ENCODE measurements around the gene BLMH. TPM values are rescaled to one million over a fixed set of nuclear protein-coding genes. Genes with fewer than 3 reads are reported as not detected.

Gene BLMH
- total and polyA plus RNA-seq, 2 experiments from 2014 or later, result 36.4 to 58.7 TPM

DNA sequence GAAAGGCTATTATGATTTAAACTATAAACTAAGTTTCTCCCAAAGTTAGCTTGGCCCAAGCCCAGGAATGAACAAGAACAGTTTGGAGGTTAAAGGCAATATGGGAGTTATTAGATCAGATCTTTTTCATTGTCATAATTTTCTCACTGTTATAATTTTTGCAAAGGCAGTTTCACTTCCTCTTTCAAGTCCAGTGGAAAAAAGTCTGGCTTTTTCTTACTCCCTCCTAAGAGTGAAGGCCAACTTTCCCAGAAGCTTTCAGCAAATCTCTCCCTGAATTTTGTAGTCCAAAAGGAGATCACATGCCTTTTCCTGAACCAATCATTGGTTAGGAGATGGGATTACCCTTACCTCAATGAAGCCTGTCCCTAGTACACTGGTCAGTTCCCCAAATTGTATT lies 9.1 kb upstream of the BLMH start (continued):
- TF ChIP-seq, protein P1, sequence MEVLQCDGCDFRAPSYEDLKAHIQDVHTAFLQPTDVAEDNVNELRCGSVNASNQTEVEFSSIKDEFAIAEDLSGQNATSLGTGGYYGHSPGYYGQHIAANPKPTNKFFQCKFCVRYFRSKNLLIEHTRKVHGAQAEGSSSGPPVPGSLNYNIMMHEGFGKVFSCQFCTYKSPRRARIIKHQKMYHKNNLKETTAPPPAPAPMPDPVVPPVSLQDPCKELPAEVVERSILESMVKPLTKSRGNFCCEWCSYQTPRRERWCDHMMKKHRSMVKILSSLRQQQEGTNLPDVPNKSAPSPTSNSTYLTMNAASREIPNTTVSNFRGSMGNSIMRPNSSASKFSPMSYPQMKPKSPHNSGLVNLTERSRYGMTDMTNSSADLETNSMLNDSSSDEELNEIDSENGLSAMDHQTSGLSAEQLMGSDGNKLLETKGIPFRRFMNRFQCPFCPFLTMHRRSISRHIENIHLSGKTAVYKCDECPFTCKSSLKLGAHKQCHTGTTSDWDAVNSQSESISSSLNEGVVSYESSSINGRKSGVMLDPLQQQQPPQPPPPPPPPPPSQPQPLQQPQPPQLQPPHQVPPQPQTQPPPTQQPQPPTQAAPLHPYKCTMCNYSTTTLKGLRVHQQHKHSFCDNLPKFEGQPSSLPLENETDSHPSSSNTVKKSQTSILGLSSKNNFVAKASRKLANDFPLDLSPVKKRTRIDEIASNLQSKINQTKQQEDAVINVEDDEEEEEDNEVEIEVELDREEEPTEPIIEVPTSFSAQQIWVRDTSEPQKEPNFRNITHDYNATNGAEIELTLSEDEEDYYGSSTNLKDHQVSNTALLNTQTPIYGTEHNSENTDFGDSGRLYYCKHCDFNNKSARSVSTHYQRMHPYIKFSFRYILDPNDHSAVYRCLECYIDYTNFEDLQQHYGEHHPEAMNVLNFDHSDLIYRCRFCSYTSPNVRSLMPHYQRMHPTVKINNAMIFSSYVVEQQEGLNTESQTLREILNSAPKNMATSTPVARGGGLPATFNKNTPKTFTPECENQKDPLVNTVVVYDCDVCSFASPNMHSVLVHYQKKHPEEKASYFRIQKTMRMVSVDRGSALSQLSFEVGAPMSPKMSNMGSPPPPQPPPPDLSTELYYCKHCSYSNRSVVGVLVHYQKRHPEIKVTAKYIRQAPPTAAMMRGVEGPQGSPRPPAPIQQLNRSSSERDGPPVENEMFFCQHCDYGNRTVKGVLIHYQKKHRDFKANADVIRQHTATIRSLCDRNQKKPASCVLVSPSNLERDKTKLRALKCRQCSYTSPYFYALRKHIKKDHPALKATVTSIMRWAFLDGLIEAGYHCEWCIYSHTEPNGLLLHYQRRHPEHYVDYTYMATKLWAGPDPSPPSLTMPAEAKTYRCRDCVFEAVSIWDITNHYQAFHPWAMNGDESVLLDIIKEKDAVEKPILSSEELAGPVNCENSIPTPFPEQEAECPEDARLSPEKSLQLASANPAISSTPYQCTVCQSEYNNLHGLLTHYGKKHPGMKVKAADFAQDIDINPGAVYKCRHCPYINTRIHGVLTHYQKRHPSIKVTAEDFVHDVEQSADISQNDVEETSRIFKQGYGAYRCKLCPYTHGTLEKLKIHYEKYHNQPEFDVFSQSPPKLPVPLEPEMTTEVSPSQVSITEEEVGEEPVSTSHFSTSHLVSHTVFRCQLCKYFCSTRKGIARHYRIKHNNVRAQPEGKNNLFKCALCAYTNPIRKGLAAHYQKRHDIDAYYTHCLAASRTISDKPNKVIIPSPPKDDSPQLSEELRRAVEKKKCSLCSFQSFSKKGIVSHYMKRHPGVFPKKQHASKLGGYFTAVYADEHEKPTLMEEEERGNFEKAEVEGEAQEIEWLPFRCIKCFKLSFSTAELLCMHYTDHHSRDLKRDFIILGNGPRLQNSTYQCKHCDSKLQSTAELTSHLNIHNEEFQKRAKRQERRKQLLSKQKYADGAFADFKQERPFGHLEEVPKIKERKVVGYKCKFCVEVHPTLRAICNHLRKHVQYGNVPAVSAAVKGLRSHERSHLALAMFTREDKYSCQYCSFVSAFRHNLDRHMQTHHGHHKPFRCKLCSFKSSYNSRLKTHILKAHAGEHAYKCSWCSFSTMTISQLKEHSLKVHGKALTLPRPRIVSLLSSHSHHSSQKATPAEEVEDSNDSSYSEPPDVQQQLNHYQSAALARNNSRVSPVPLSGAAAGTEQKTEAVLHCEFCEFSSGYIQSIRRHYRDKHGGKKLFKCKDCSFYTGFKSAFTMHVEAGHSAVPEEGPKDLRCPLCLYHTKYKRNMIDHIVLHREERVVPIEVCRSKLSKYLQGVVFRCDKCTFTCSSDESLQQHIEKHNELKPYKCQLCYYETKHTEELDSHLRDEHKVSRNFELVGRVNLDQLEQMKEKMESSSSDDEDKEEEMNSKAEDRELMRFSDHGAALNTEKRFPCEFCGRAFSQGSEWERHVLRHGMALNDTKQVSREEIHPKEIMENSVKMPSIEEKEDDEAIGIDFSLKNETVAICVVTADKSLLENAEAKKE (CRISPR knock-in tag; IDR thresholded peaks at IDR 0.05), result no peak
- TF ChIP-seq CREB1 (CRISPR knock-in tag; IDR thresholded peaks at IDR 0.05; ENCODE audit: low read depth) (no peak), EZH2phosphoT487 (IDR thresholded peaks at IDR 0.05; ENCODE audit: unreplicated experiment) (no peak), EZH2 (IDR thresholded peaks at IDR 0.05; ENCODE audit: low read depth, unreplicated experiment) (no peak), STAT1 (IDR thresholded peaks at IDR 0.05; ENCODE audit: unreplicated experiment) (no peak), ZNF331 (CRISPR knock-in tag; IDR thresholded peaks at IDR 0.05; ENCODE audit: low read depth) (no peak), ZNF114 (CRISPR knock-in tag; IDR thresholded peaks at IDR 0.05) (no peak)
- TF ChIP-seq, protein P2, sequence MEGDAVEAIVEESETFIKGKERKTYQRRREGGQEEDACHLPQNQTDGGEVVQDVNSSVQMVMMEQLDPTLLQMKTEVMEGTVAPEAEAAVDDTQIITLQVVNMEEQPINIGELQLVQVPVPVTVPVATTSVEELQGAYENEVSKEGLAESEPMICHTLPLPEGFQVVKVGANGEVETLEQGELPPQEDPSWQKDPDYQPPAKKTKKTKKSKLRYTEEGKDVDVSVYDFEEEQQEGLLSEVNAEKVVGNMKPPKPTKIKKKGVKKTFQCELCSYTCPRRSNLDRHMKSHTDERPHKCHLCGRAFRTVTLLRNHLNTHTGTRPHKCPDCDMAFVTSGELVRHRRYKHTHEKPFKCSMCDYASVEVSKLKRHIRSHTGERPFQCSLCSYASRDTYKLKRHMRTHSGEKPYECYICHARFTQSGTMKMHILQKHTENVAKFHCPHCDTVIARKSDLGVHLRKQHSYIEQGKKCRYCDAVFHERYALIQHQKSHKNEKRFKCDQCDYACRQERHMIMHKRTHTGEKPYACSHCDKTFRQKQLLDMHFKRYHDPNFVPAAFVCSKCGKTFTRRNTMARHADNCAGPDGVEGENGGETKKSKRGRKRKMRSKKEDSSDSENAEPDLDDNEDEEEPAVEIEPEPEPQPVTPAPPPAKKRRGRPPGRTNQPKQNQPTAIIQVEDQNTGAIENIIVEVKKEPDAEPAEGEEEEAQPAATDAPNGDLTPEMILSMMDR (conservative IDR thresholded peaks at IDR 0.05; ENCODE audit: low read depth in 2 of 2), result no peak
- TF ChIP-seq, protein P3, sequence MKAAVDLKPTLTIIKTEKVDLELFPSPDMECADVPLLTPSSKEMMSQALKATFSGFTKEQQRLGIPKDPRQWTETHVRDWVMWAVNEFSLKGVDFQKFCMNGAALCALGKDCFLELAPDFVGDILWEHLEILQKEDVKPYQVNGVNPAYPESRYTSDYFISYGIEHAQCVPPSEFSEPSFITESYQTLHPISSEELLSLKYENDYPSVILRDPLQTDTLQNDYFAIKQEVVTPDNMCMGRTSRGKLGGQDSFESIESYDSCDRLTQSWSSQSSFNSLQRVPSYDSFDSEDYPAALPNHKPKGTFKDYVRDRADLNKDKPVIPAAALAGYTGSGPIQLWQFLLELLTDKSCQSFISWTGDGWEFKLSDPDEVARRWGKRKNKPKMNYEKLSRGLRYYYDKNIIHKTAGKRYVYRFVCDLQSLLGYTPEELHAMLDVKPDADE (IDR thresholded peaks at IDR 0.05), result no peak
